Vagina (tissue), 2 donors: ENCODE measurements around the gene CNTN5.

ENCODE experiments used
- POLR2A ChIP-seq, 2 donors: fragments of 450-650 bp; IDR thresholded peaks; one replicate each; pipeline ENCODE4 v1.6.1; 2017; ENCODE audit warnings: antibody characterized with exemption in 2 of 2, mild to moderate bottlenecking in 2 of 2, moderate library complexity in 2 of 2
- POLR2AphosphoS5 ChIP-seq, 2 donors: sonication (generic); formaldehyde crosslinking; IDR thresholded peaks; one replicate each; pipeline ENCODE4 v1.9.0; 2017; ENCODE audit warnings: antibody characterized with exemption in 2 of 2, mild to moderate bottlenecking in 2 of 2, low read depth in 1 of 2; ENCODE audit not compliant: insufficient read depth in 1 of 2
- TF ChIP-seq, protein P1 (sequence below), 3 experiments: fragments of 450-650 bp in 2 of 3; fragments of 200-600 bp in 1 of 3; sonication (generic) in 1 of 3; IDR thresholded peaks; one replicate each; pipeline ENCODE4 v1.5.1; 2017 to 2019; ENCODE audit warnings: antibody characterized with exemption in 3 of 3, mild to moderate bottlenecking in 2 of 3, moderate library complexity in 2 of 3

DNA sequence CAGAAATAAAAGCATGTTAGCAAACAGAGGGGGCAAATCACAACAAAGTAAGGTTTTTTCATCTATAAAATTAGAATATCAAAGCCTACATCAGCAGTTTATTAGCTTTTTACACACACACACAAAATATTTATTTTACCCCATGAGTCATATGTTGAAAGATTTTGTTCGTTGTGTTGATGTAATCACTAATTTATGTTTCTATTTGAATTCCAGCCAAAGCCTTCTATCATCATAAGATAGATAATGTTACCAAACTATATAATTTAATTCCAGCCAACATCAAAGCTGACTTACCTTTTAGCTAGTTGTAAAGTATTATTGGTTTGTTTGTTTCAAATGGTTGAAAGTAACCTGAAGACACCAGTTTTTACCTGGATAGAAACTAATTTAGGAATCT lies 1208.3 kb downstream of the CNTN5 start:
- TF ChIP-seq POLR2A (IDR thresholded peaks at IDR 0.05) (no peak), POLR2AphosphoS5 (IDR thresholded peaks at IDR 0.05; ENCODE audit: insufficient read depth in 1 of 2, low read depth in 1 of 2) (no peak)
- TF ChIP-seq, protein P1, sequence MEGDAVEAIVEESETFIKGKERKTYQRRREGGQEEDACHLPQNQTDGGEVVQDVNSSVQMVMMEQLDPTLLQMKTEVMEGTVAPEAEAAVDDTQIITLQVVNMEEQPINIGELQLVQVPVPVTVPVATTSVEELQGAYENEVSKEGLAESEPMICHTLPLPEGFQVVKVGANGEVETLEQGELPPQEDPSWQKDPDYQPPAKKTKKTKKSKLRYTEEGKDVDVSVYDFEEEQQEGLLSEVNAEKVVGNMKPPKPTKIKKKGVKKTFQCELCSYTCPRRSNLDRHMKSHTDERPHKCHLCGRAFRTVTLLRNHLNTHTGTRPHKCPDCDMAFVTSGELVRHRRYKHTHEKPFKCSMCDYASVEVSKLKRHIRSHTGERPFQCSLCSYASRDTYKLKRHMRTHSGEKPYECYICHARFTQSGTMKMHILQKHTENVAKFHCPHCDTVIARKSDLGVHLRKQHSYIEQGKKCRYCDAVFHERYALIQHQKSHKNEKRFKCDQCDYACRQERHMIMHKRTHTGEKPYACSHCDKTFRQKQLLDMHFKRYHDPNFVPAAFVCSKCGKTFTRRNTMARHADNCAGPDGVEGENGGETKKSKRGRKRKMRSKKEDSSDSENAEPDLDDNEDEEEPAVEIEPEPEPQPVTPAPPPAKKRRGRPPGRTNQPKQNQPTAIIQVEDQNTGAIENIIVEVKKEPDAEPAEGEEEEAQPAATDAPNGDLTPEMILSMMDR (IDR thresholded peaks at IDR 0.05), result no peak
